ENCODE measurements around the gene GHRHR.

GHRHR gene

GRCh38 chr7:30990673-30991170 lies 27.0 kb downstream of the GHRHR start:
- Histone ChIP-seq H3K4me1 (ENCODE audit: control insufficient read depth, insufficient read depth, low read length) (peaks cover 42% of the 10 kb centered on the region), H3K36me3 (ENCODE audit: control insufficient read depth, insufficient read depth, low read length) (no peaks in the 10 kb centered on the region), H3K27ac (ENCODE audit: insufficient read depth, low read depth, low read length, poor library complexity, severe bottlenecking) (no peak overlapping the region), H3K4me3 (ENCODE audit: insufficient read depth, low read depth, low read length) (no peak overlapping the region), H3K27me3 (ENCODE audit: control insufficient read depth, insufficient read depth, low read length, poor library complexity, severe bottlenecking) (peaks cover 20% of the 10 kb centered on the region), H3K9me3 (ENCODE audit: control insufficient read depth, low read length) (no peaks in the 10 kb centered on the region)
- WGBS, 2 experiments, result 95 to 97% methylated on average over 6 of the region's 6 CpGs

DNA sequence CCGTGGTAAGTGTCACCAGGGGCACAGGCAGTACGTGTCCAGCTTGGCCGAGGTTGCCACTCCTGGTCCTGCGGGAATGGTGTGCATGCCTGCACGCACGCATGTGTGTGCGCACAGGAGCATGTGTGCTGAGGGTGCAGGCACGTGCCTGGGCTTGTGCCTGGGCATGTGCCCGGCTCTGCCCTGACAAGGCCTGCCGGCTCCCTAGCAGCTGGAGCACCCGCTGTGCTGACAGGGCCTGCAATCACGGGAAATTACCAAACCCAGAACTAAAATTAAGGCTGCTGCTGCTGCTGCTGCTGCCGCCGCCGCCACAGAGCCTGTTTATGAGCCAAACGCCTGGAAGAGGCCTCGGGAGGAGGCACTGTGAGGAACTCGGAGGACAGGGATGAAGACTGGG lies 28.7 kb downstream of the GHRHR start:
- Histone ChIP-seq H3K27ac (ENCODE audit: insufficient read depth, low read depth, low read length, poor library complexity, severe bottlenecking) (no peak overlapping the region), H3K9me3 (ENCODE audit: control insufficient read depth, low read length) (no peaks in the 10 kb centered on the region), H3K4me3 (ENCODE audit: insufficient read depth, low read depth, low read length) (no peak overlapping the region), H3K36me3 (ENCODE audit: control insufficient read depth, insufficient read depth, low read length) (no peaks in the 10 kb centered on the region), H3K4me1 (ENCODE audit: control insufficient read depth, insufficient read depth, low read length) (peaks cover 33% of the 10 kb centered on the region), H3K27me3 (ENCODE audit: control insufficient read depth, insufficient read depth, low read length, poor library complexity, severe bottlenecking) (peaks cover 5% of the 10 kb centered on the region)
- 90 to 91% methylated on average over 18 of the region's 18 CpGs for WGBS, 2 experiments

GRCh38 chr7:30994206-30995100 lies 30.7 kb downstream of the GHRHR start:
- Histone ChIP-seq H3K9me3 (ENCODE audit: control insufficient read depth, low read length) (no peaks in the 10 kb centered on the region), H3K4me3 (ENCODE audit: insufficient read depth, low read depth, low read length) (no peak overlapping the region), H3K36me3 (ENCODE audit: control insufficient read depth, insufficient read depth, low read length) (no peaks in the 10 kb centered on the region), H3K27ac (ENCODE audit: insufficient read depth, low read depth, low read length, poor library complexity, severe bottlenecking) (no peak overlapping the region), H3K27me3 (ENCODE audit: control insufficient read depth, insufficient read depth, low read length, poor library complexity, severe bottlenecking) (no peaks in the 10 kb centered on the region), H3K4me1 (ENCODE audit: control insufficient read depth, insufficient read depth, low read length) (peaks cover 18% of the 10 kb centered on the region)
- 95 to 96% methylated on average over 39 of the region's 39 CpGs for WGBS, 2 experiments

DNA sequence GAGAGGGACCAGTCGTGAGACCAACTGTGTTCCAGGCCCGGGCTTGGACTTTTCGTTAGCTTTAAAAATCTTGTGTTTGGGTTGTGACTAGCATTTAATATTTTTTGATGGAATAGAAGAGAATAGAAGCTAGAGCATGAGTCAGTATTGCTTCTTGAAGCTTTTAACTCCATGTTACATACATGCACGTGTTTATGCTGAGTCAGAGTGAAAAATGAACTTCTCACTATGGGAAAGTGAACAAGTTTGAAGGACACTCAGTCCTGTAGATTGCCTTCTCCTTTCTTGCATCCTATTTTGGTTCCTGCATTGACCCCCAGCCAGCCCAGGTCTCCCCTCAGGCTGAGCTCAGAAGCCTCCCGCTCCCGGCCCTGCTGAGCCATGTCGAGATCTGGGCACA lies 31.8 kb downstream of the GHRHR start:
- Histone ChIP-seq H3K36me3 (ENCODE audit: control insufficient read depth, insufficient read depth, low read length) (no peaks in the 10 kb centered on the region), H3K4me3 (ENCODE audit: insufficient read depth, low read depth, low read length) (no peak overlapping the region), H3K27me3 (ENCODE audit: control insufficient read depth, insufficient read depth, low read length, poor library complexity, severe bottlenecking) (no peaks in the 10 kb centered on the region), H3K4me1 (ENCODE audit: control insufficient read depth, insufficient read depth, low read length) (peaks cover 13% of the 10 kb centered on the region), H3K9me3 (ENCODE audit: control insufficient read depth, low read length) (no peaks in the 10 kb centered on the region), H3K27ac (ENCODE audit: insufficient read depth, low read depth, low read length, poor library complexity, severe bottlenecking) (no peak overlapping the region)
- 95% methylated on average over 7 of the region's 7 CpGs for WGBS, 2 experiments

GRCh38 chr7:30996256-30996655 lies 32.5 kb downstream of the GHRHR start:
- no peak overlapping the region for H3K27ac ChIP-seq (ENCODE audit: insufficient read depth, low read depth, low read length, poor library complexity, severe bottlenecking)
- H3K27me3 ChIP-seq (ENCODE audit: control insufficient read depth, insufficient read depth, low read length, poor library complexity, severe bottlenecking), result no peaks in the 10 kb centered on the region
- no peak overlapping the region for H3K4me3 ChIP-seq (ENCODE audit: insufficient read depth, low read depth, low read length)
- no peaks in the 10 kb centered on the region for H3K9me3 ChIP-seq (ENCODE audit: control insufficient read depth, low read length)
- WGBS, 2 experiments, result 89 to 91% methylated on average over 6 of the region's 6 CpGs
- H3K4me1 ChIP-seq (ENCODE audit: control insufficient read depth, insufficient read depth, low read length), result peaks cover 17% of the 10 kb centered on the region
- no peaks in the 10 kb centered on the region for H3K36me3 ChIP-seq (ENCODE audit: control insufficient read depth, insufficient read depth, low read length)

DNA sequence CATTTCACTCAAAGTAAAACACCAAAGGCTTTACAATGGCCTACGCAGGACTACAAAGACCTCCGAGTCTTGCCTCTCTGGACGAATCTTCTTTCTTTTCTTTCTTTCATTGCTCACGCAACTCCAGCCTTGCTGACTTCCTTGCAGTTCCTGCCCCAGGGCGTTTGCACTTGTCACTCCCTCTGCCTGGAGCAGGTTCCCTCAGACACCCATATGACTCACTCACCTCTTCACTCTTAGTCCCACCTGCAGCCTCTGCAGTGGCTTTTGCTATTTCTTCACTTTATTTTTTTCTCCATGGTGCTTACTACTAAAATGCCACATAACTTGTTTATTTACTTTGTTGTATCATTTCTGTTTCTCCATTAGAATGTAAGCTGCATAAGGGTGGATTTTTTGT lies 33.1 kb downstream of the GHRHR start:
- Histone ChIP-seq H3K27me3 (ENCODE audit: control insufficient read depth, insufficient read depth, low read length, poor library complexity, severe bottlenecking) (no peaks in the 10 kb centered on the region), H3K9me3 (ENCODE audit: control insufficient read depth, low read length) (no peaks in the 10 kb centered on the region), H3K4me1 (ENCODE audit: control insufficient read depth, insufficient read depth, low read length) (peaks cover 17% of the 10 kb centered on the region), H3K27ac (ENCODE audit: insufficient read depth, low read depth, low read length, poor library complexity, severe bottlenecking) (no peak overlapping the region), H3K4me3 (ENCODE audit: insufficient read depth, low read depth, low read length) (no peak overlapping the region), H3K36me3 (ENCODE audit: control insufficient read depth, insufficient read depth, low read length) (no peaks in the 10 kb centered on the region)
- WGBS, 2 experiments, result 86 to 89% methylated on average over 5 of the region's 5 CpGs

DNA sequence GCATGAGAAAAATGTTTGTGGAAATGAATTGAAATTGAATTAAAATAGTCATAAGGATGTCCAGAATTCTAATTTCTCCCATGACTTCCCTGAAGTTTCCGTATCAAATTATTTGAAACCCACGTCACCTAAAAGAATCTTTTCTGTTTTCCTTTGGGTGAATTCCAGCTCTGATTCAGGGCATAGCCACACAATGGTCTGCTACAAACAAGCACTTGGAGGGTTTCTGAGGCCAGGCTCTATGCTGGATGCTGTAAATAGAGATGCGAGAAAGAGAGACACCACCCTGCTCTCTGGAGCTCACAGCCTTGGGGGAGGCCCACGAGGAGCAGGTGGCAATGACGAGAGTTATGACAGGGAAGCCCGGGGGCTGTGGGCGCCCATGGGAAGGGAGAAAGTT lies 33.6 kb downstream of the GHRHR start:
- Histone ChIP-seq H3K9me3 (ENCODE audit: control insufficient read depth, low read length) (no peaks in the 10 kb centered on the region), H3K4me3 (ENCODE audit: insufficient read depth, low read depth, low read length) (no peak overlapping the region), H3K27ac (ENCODE audit: insufficient read depth, low read depth, low read length, poor library complexity, severe bottlenecking) (no peak overlapping the region), H3K27me3 (ENCODE audit: control insufficient read depth, insufficient read depth, low read length, poor library complexity, severe bottlenecking) (no peaks in the 10 kb centered on the region), H3K36me3 (ENCODE audit: control insufficient read depth, insufficient read depth, low read length) (no peaks in the 10 kb centered on the region), H3K4me1 (ENCODE audit: control insufficient read depth, insufficient read depth, low read length) (peaks cover 15% of the 10 kb centered on the region)
- 90 to 91% methylated on average over 7 of the region's 7 CpGs for WGBS, 2 experiments

GRCh38 chr7:30998180-30998579 lies 34.4 kb downstream of the GHRHR start:
- Histone ChIP-seq H3K9me3 (ENCODE audit: control insufficient read depth, low read length) (no peaks in the 10 kb centered on the region), H3K27me3 (ENCODE audit: control insufficient read depth, insufficient read depth, low read length, poor library complexity, severe bottlenecking) (no peaks in the 10 kb centered on the region), H3K36me3 (ENCODE audit: control insufficient read depth, insufficient read depth, low read length) (no peaks in the 10 kb centered on the region), H3K4me3 (ENCODE audit: insufficient read depth, low read depth, low read length) (no peak overlapping the region), H3K27ac (ENCODE audit: insufficient read depth, low read depth, low read length, poor library complexity, severe bottlenecking) (no peak overlapping the region), H3K4me1 (ENCODE audit: control insufficient read depth, insufficient read depth, low read length) (peaks cover 10% of the 10 kb centered on the region)
- 77 to 80% methylated on average over 10 of the region's 10 CpGs for WGBS, 2 experiments

DNA sequence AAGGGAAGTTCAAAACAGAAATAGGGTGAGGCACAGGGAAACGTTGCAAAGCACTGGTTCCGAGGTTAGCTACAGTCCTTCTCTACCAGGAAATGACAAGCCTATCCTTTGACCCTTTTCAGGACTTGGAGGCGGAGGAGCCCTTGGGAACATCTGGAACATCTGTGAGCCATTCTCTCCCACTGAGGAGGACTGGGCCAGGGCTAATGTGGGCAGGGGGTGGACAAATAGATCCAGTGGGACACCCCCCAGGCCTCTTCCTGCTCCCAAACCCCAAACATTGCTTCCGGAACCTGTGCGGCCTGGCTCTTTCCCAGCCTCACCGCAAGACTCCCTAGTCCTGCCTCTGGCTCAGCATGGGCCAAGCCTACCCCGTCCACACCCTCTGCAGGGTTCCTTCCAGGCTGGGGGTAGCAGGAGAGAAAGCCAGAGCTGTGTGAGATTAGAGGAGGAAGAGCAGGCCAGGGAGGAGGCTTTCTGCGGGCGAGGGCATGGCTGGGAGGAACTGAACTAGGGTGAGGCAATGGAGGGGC lies 36.5 kb downstream of the GHRHR start:
- Histone ChIP-seq H3K4me1 (ENCODE audit: control insufficient read depth, insufficient read depth, low read length) (peaks cover 10% of the 10 kb centered on the region), H3K4me3 (ENCODE audit: insufficient read depth, low read depth, low read length) (no peak overlapping the region), H3K27me3 (ENCODE audit: control insufficient read depth, insufficient read depth, low read length, poor library complexity, severe bottlenecking) (no peaks in the 10 kb centered on the region), H3K9me3 (ENCODE audit: control insufficient read depth, low read length) (no peaks in the 10 kb centered on the region), H3K27ac (ENCODE audit: insufficient read depth, low read depth, low read length, poor library complexity, severe bottlenecking) (no peak overlapping the region), H3K36me3 (ENCODE audit: control insufficient read depth, insufficient read depth, low read length) (no peaks in the 10 kb centered on the region)
- WGBS, 2 experiments, result 78 to 80% methylated on average over 9 of the region's 9 CpGs

DNA sequence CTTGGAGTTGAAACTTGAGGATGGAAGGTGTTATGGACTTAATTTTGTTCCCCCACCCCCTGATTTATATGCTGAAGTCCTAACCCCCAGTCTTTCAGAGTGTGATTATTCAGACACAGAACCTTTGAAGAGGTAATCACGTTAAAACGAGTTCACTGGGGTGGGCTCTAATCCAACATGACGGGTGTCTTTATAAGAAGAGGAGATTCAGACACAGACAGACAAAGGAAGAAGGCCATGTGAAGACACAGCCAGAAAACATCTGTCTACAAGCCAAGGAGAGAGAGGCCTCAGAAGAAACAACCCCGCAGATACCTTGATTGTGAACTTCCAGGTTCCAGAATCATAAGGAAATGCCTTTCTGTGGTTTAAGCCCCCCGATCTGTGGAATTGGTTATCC lies 37.0 kb downstream of the GHRHR start:
- Histone ChIP-seq H3K4me1 (ENCODE audit: control insufficient read depth, insufficient read depth, low read length) (peaks cover 10% of the 10 kb centered on the region), H3K27me3 (ENCODE audit: control insufficient read depth, insufficient read depth, low read length, poor library complexity, severe bottlenecking) (no peaks in the 10 kb centered on the region), H3K27ac (ENCODE audit: insufficient read depth, low read depth, low read length, poor library complexity, severe bottlenecking) (no peak overlapping the region), H3K4me3 (ENCODE audit: insufficient read depth, low read depth, low read length) (no peak overlapping the region), H3K9me3 (ENCODE audit: control insufficient read depth, low read length) (no peaks in the 10 kb centered on the region), H3K36me3 (ENCODE audit: control insufficient read depth, insufficient read depth, low read length) (no peaks in the 10 kb centered on the region)
- WGBS, 2 experiments, result 80 to 82% methylated on average over 5 of the region's 5 CpGs

Measured in ectodermal cell (in vitro differentiated cells).